GM13976 (cell line): ENCODE results near the gene ADA.

Source experiments
- DNase-seq: peaks from one replicate; pipeline ENCODE4 v3.0.0; 2012; ENCODE audit warnings: low spot score
- in situ Hi-C: fragments of 300-500 bp; cut with MboI; formaldehyde crosslinking; loops from one replicate; pipeline ENCODE4 v1.12.0; 2022; ENCODE audit warnings: low sequenced_read_pairs, mixed read lengths, inconsistent platforms; ENCODE audit not compliant: unreplicated experiment
- TF ChIP-seq, protein P1 (sequence below): IDR thresholded peaks from 2 replicates; pipeline ENCODE4 v1.5.1; 2012; ENCODE audit warnings: borderline replicate concordance, mild to moderate bottlenecking; ENCODE audit not compliant: insufficient read depth; ENCODE audit errors: extremely low read depth, missing control alignments, control extremely low read depth

The ADA gene

DNA sequence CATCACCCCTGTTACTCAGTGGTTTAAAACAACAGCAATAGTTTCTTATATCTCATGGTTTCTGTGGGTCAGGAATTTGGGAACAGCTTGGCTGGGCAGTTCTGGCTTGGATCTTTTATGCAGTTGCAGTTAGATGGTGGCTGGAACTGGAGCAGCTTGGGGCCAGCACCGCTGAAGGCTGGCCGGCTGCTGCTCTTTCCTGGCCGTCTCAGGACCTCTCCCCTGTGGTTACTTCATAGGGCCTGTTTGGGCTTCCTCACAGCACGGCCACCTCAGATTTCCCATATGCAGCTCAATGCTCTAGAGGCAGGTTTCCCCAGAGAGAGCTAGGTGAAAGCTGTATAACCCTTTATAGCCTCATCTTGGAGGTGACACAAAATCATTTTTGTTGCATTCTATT is 53.6 kb downstream of the ADA start:
- in situ Hi-C loops, result no loop called here

GRCh38 chr20:44597516-44597915 is 54.0 kb downstream of the ADA start:
- TF ChIP-seq, protein P1, sequence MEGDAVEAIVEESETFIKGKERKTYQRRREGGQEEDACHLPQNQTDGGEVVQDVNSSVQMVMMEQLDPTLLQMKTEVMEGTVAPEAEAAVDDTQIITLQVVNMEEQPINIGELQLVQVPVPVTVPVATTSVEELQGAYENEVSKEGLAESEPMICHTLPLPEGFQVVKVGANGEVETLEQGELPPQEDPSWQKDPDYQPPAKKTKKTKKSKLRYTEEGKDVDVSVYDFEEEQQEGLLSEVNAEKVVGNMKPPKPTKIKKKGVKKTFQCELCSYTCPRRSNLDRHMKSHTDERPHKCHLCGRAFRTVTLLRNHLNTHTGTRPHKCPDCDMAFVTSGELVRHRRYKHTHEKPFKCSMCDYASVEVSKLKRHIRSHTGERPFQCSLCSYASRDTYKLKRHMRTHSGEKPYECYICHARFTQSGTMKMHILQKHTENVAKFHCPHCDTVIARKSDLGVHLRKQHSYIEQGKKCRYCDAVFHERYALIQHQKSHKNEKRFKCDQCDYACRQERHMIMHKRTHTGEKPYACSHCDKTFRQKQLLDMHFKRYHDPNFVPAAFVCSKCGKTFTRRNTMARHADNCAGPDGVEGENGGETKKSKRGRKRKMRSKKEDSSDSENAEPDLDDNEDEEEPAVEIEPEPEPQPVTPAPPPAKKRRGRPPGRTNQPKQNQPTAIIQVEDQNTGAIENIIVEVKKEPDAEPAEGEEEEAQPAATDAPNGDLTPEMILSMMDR, result no peak

More for the DNA sequence above, 53.6 kb downstream of the ADA start:
- no peak for DNase-seq
- TF ChIP-seq, protein P1, result no peak

DNA sequence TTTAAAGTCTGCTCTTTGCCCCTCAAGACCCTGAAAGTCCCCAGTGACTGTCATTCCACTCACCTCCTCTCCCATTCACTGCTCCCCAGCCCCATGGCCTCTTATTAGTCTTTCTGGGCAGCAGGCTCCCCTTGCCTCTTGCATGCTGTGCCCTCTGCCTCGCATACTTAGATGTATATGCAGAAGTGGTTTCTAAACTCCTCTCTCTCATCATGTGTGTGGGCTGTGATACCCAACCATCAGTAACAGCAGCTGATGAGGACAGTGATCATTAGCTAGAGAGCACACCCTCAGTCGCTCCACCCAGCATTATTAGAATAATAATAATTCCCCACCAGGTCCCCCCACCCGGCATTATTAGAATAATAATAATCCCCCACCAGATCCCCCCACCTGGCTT is 54.6 kb downstream of the ADA start:
- no peak for DNase-seq
- in situ Hi-C loops, result no loop called here

More at GRCh38 chr20:44597516-44597915, 54.0 kb downstream of the ADA start:
- in situ Hi-C loops, result no loop called here
- no peak for DNase-seq

GRCh38 chr20:44596010-44596409 is 55.5 kb downstream of the ADA start:
- no peak for DNase-seq

More for the DNA sequence above, 54.6 kb downstream of the ADA start:
- TF ChIP-seq, protein P1, result no peak

GRCh38 chr20:44594730-44595129 is 56.8 kb downstream of the ADA start:
- TF ChIP-seq, protein P1, result no peak
- in situ Hi-C loops, result no loop called here
- no peak for DNase-seq

More at GRCh38 chr20:44596010-44596409, 55.5 kb downstream of the ADA start:
- in situ Hi-C loops, result no loop called here
- TF ChIP-seq, protein P1, result no peak

DNA sequence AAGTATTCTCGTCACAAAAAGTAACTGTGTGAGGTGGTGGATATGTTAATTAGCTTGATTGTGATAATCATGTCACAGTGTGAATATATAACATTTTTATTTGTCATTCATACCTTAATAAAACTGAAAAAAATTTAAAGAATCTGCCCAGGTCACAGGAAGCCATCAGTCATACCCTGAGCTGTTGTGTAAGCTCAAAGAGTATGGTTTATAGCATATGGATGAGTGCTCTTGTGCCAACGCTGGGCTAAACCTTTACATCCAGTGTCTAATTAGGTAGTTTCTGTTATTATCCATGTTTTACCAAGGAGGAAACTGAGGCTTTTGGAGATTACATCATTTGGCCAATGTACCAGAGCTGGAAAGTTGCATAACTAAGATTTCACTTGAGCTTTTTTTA is 57.7 kb downstream of the ADA start:
- in situ Hi-C loops, result no loop called here

More for the DNA sequence above, 57.7 kb downstream of the ADA start:
- DNase-seq, result no peak
- TF ChIP-seq, protein P1, result no peak
